HG03097 (cell line): ENCODE results near the gene GRAMD1B.

Experiments used
- ATAC-seq: cut with Tn5 transposase; IDR thresholded peaks from one replicate; pipeline ENCODE4 v1.9.1; 2021; ENCODE audit not compliant: unreplicated experiment, low FRiP score

GRAMD1B gene

GRCh38 chr11:123472236-123472935 lies 42.3 kb downstream of the GRAMD1B start:
- ATAC-seq, result no peak

GRCh38 chr11:123473941-123474677 lies 44.0 kb downstream of the GRAMD1B start:
- no peak for ATAC-seq

- no peak for ATAC-seq
Observed at GRCh38 chr11:123474994-123475393, 44.9 kb downstream of the GRAMD1B start.

- ATAC-seq, result no peak
Observed at GRCh38 chr11:123475469-123475868, 45.4 kb downstream of the GRAMD1B start.

GRCh38 chr11:123477205-123477907 lies 47.3 kb downstream of the GRAMD1B start:
- no peak for ATAC-seq

GRCh38 chr11:123478352-123478987 lies 48.4 kb downstream of the GRAMD1B start:
- no peak for ATAC-seq

- peak; percentile 65 for ATAC-seq
Observed at GRCh38 chr11:123479048-123479837, 49.2 kb downstream of the GRAMD1B start.

GRCh38 chr11:123480290-123480815 lies 50.3 kb downstream of the GRAMD1B start:
- peak; percentile 37 for ATAC-seq

- ATAC-seq, result no peak
Observed at GRCh38 chr11:123480882-123481281, 50.8 kb downstream of the GRAMD1B start.

- no peak for ATAC-seq
Observed at GRCh38 chr11:123481640-123482039, 51.6 kb downstream of the GRAMD1B start.

- no peak for ATAC-seq
Observed at GRCh38 chr11:123482218-123482617, 52.1 kb downstream of the GRAMD1B start.

- no peak for ATAC-seq
Observed at GRCh38 chr11:123483058-123483457, 53.0 kb downstream of the GRAMD1B start.

GRCh38 chr11:123483466-123483865 lies 53.4 kb downstream of the GRAMD1B start:
- no peak for ATAC-seq

- peak; percentile 31 for ATAC-seq
Observed at GRCh38 chr11:123484448-123484847, 54.4 kb downstream of the GRAMD1B start.

GRCh38 chr11:123487157-123487744 lies 57.2 kb downstream of the GRAMD1B start:
- ATAC-seq, result no peak

GRCh38 chr11:123490527-123490926 lies 60.5 kb downstream of the GRAMD1B start:
- no peak for ATAC-seq

- no peak for ATAC-seq
Observed at GRCh38 chr11:123491241-123491640, 61.2 kb downstream of the GRAMD1B start.

GRCh38 chr11:123493349-123494063 lies 63.4 kb downstream of the GRAMD1B start:
- ATAC-seq, result no peak
